KOPT-K1 (cell line): Measurements from ENCODE around the gene CARD9.

Experiments
- H3K27ac ChIP-seq: fragments of 200-600 bp; sonication (generic); 2 replicates; pipeline ENCODE4 v1.5.1; 2016; ENCODE audit warnings: antibody characterized with exemption, mild to moderate bottlenecking, low read depth, low read length; ENCODE audit not compliant: poor library complexity, severe bottlenecking
- H3K36me3 ChIP-seq: fragments of 200-600 bp; sonication (generic); 2 replicates; pipeline ENCODE4 v1.5.1; 2017; ENCODE audit warnings: antibody characterized with exemption, mild to moderate bottlenecking, low read length, moderate library complexity; ENCODE audit not compliant: insufficient read depth
- H3K9me3 ChIP-seq: fragments of 200-600 bp; sonication (generic); 2 replicates; pipeline ENCODE4 v1.5.1; 2017; ENCODE audit warnings: antibody characterized with exemption, low read length, mild to moderate bottlenecking; ENCODE audit not compliant: insufficient read depth, poor library complexity, severe bottlenecking

CARD9 gene

GRCh38 chr9:136334541-136334940 lies 38.9 kb downstream of the CARD9 start:
- no peaks in the 10 kb centered on the region for H3K9me3 ChIP-seq
- H3K27ac ChIP-seq, result no peak overlapping the region
- H3K36me3 ChIP-seq, result no peaks in the 10 kb centered on the region

GRCh38 chr9:136333486-136333885 lies 40.0 kb downstream of the CARD9 start:
- Histone ChIP-seq H3K36me3 (no peaks in the 10 kb centered on the region), H3K27ac (no peak overlapping the region), H3K9me3 (no peaks in the 10 kb centered on the region)

DNA sequence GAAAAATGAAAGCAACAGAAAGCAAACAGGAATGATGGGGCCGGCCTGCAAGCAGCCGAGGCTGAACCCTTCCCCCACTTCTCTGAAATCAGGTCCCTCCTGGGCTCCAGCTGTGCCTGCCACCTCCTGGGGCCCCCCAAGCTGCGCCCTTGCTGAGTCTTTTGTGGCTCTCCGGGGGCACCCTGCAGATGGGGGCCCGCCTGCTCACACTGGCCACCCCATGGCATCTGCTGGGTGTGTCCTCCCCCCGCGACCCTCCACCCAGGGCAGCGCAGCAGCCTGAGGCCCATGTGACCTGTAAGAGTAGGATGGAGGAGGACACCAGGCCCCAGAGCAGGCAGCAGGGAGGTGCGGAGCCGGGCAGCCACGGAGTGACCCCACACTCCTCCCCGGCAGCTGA lies 40.4 kb downstream of the CARD9 start:
- H3K27ac ChIP-seq, result no peak overlapping the region
- no peaks in the 10 kb centered on the region for H3K9me3 ChIP-seq
- H3K36me3 ChIP-seq, result no peaks in the 10 kb centered on the region

DNA sequence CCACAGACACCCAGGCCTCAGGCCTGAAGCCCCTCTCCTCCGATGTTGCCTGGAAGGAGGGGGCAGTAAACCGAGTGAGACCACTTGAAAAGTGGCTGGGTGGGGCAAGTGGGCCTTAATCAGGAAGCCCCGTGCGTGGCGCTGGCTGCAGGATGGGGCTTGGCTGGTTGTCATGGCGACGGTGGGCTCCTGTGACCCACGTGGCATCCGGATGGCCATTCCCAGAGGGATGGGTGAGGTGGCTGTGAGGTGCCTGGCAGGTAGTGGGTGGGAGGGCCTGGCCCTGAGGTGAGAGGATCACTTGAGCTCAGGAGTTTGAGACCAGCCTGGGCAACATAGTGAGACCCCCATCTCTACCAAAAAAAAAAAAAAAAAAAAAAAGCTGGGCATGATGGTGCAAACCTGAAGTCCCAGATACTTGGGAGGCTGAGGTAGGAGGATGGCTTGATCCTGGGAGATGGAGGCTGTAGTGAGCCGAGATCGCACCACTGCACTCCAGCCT lies 40.9 kb downstream of the CARD9 start:
- Histone ChIP-seq H3K27ac (no peak overlapping the region), H3K36me3 (no peaks in the 10 kb centered on the region), H3K9me3 (no peaks in the 10 kb centered on the region)

DNA sequence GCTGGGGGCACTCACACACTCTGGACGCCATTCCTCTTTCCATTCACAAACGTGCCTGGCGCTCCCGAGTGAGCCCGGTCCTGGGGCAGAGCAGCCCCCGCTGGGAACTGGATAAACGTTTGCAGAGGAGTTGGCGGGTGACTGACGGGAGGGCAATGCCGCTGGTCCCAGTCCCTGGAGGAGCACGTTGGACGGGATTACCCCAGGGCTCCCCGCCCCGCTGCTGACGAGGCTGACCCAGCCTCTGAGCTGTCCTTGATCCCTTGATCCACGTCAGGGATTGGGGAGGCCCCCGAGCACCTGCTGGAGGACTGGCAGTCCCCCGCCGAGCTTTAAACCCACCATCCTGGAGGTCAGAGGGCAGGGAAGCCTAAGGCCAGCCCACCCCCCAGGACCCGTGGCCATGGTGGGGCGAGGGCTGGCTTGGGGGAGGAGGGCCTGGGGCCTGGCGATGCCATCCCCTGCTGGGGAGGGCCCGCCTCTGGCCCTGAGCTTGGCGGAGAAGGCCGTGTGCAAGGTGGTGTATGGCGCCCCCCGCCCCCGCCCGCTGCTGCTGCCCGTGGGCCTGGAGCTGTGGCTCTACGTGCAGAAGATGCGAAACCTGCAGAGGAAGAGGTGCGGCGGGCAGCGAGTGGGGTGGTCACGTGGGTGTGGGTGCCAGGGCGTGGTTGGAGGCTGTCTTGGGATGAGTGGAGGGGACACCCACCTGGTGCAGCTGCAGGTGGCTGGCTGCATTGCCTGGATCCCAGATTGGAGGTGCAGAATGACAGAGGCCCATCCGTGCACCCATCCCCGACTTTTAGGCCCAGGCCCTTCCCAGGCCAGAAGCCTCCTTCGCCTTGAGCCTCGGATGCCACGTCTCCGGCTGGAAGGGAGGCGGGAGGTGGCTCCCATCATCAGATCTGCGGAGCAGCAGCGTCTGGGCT lies 41.6 kb downstream of the CARD9 start:
- Histone ChIP-seq H3K36me3 (no peaks in the 10 kb centered on the region), H3K27ac (no peak overlapping the region), H3K9me3 (no peaks in the 10 kb centered on the region)

- Histone ChIP-seq H3K36me3 (no peaks in the 10 kb centered on the region), H3K9me3 (no peaks in the 10 kb centered on the region), H3K27ac (no peak overlapping the region)
These were observed 42.4 kb downstream of the CARD9 start for GRCh38 chr9:136331030-136331429.

- Histone ChIP-seq H3K27ac (no peak overlapping the region), H3K9me3 (no peaks in the 10 kb centered on the region), H3K36me3 (no peaks in the 10 kb centered on the region)
These were observed 43.0 kb downstream of the CARD9 start for GRCh38 chr9:136330406-136330990.

DNA sequence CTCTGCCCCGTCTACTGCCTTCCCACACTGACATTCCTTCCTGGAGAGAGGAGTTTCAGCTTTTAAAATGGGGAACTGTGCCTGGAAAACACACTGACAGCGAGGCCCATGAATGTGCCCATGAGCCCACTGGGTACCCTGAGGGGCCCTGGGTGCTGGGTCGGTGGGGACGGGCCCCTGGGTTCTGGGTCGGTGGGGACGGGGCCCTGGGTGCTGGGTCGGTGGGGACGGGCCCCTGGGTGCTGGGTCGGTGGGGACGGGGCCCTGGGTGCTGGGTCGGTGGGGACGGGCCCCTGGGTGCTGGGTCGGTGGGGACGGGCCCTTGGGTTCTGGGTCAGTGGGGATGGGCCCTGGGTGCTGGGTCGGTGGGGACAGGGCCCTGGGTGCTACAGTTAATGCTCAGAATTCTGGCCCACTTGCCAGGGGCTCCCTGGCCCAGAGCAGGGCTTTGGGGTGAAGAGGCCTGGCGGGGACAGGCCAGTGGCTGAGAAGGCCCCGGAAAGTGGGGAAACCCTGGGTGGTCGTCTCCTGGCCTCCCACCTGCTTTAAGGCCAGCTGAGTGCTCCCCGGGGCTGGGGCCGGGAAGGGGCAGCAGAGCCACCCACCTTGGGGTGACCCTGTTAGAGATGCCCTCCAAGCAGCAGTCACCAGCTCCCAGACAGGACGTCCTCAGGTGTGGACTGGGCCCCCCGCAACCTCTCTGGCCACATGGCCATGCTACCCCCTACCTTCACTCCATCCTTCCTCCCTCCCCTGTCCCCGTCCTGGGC lies 43.6 kb downstream of the CARD9 start:
- Histone ChIP-seq H3K27ac (no peak overlapping the region), H3K36me3 (no peaks in the 10 kb centered on the region), H3K9me3 (no peaks in the 10 kb centered on the region)

GRCh38 chr9:136329211-136329627 lies 44.2 kb downstream of the CARD9 start:
- no peaks in the 10 kb centered on the region for H3K36me3 ChIP-seq
- H3K27ac ChIP-seq, result no peak overlapping the region
- no peaks in the 10 kb centered on the region for H3K9me3 ChIP-seq

GRCh38 chr9:136328622-136329041 lies 44.8 kb downstream of the CARD9 start:
- H3K27ac ChIP-seq, result no peak overlapping the region

DNA sequence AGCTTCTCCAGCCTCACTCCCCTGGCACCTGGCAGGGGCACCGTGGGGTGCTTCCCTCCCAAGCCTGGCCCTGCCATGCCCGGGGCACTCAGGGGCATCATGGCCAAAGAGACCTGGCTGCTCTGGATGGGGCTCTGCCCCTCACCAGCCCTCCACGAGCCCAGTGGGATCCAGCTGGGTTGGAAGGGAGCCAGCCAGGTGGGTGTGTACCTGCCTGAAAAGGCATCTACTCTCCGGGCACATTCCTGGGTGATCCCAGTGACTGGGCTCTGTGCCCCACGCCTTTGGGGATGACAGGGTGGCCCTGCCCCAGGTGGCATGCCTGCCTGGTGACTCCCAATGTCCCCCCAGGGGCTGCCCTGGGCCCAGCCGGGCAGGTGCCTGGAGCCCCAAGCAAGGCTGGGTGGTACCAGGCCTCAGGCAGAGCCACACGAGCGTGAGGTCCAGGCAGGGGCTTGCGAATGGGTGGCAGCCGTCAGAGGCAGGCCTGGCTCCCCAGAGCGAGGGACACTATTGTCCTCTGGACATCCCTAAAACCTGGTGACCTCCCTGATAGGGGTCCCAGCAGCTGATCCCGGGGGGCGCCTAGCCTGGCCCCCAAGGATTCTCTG lies 45.4 kb downstream of the CARD9 start:
- H3K27ac ChIP-seq, result no peak overlapping the region
- no peaks in the 10 kb centered on the region for H3K36me3 ChIP-seq
- H3K9me3 ChIP-seq, result no peaks in the 10 kb centered on the region

More at GRCh38 chr9:136328622-136329041, 44.8 kb downstream of the CARD9 start:
- no peaks in the 10 kb centered on the region for H3K36me3 ChIP-seq
- no peaks in the 10 kb centered on the region for H3K9me3 ChIP-seq

- Histone ChIP-seq H3K9me3 (no peaks in the 10 kb centered on the region), H3K27ac (no peak within 1 kb of the TSS), H3K36me3 (no peaks in the 10 kb centered on the region)
These were observed 46.0 kb downstream of the CARD9 start, which contains the start of gene GPSM1 for GRCh38 chr9:136327304-136327974. GPSM1 (plus strand) TSS chr9:136327539; CDS start chr9:136327696, 157 bp downstream.

DNA sequence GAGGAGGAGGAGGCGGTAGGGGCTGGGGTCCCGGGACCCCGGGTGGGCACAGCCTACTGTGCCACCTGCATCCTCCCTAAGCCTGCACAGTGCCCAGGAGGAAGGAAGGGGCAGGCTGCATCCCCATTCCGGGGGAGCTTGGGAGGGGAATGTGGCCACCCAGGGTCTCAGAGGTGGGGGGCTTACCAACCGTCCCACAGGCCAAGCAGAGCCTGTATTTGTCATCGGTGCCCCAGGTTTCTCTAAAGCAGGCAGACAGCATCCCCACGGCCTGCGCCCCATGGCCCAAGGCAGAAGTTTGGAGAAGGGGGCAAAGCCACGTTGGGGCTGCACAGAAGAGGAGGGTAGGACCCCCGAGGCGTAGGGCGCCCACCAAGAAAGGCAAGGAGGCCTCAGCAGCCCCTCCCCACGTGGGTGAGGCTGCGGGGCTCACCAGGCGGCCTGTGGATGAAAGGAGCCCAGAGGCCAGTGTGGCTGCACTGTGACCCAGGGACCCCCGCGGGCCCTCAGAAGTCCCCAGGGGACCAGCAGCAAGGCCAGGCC lies 46.6 kb downstream of the CARD9 start:
- H3K36me3 ChIP-seq, result no peaks in the 10 kb centered on the region
- H3K9me3 ChIP-seq, result no peaks in the 10 kb centered on the region
- H3K27ac ChIP-seq, result no peak overlapping the region
